DND-41 (cell line): ENCODE data around the gene ALAS1.

ENCODE experiments used
- ATAC-seq: fragments of 200-7000 bp; cut with Tn5 transposase; 3 replicates; pipeline ENCODE4 v1.9.1; 2021; ENCODE audit warnings: low read depth; ENCODE audit not compliant: insufficient read depth
- DNase-seq: peaks from one replicate; pipeline ENCODE4 v3.0.0-alpha.2; 2020
- H2AFZ ChIP-seq: 2 replicates; pipeline ENCODE4 v1.6.0; 2012; ENCODE audit warnings: low read depth, low read length
- H3K27ac ChIP-seq: 2 replicates; pipeline ENCODE4 v1.5.1; 2012; ENCODE audit warnings: low read length, inconsistent platforms
- H3K27me3 ChIP-seq: fragments of 200-600 bp; sonication (generic); 2 replicates; pipeline ENCODE4 v1.6.0; 2012; ENCODE audit warnings: low read length, mild to moderate bottlenecking, inconsistent platforms; ENCODE audit not compliant: insufficient read depth, poor library complexity
- H3K36me3 ChIP-seq: 2 replicates; pipeline ENCODE4 v1.5.1; 2012; ENCODE audit warnings: low read length, inconsistent platforms; ENCODE audit not compliant: insufficient read depth
- H3K4me1 ChIP-seq: 2 replicates; pipeline ENCODE4 v1.5.1; 2012; ENCODE audit warnings: mild to moderate bottlenecking, low read length; ENCODE audit not compliant: insufficient read depth
- H3K4me2 ChIP-seq: 2 replicates; pipeline ENCODE4 v1.6.0; 2012; ENCODE audit warnings: mild to moderate bottlenecking, moderate library complexity, low read length, inconsistent platforms; ENCODE audit not compliant: insufficient read depth
- H3K4me3 ChIP-seq, 2 experiments: fragments of 200-600 bp in 1 of 2; shearing (Covaris generic) in 1 of 2; 2 replicates each; pipeline ENCODE4 v1.5.1; 2012 to 2016; ENCODE audit warnings: inconsistent platforms in 2 of 2, low read length in 2 of 2, mild to moderate bottlenecking in 2 of 2, low read depth in 1 of 2, moderate library complexity in 1 of 2
- H3K79me2 ChIP-seq: 2 replicates; pipeline ENCODE4 v1.6.0; 2012; ENCODE audit warnings: low read length, inconsistent platforms; ENCODE audit not compliant: insufficient read depth
- H3K9ac ChIP-seq: 2 replicates; pipeline ENCODE4 v1.6.0; 2012; ENCODE audit warnings: low read depth, mild to moderate bottlenecking, inconsistent platforms, low read length, moderate library complexity
- H3K9me3 ChIP-seq: 2 replicates; pipeline ENCODE4 v1.5.1; 2012; ENCODE audit warnings: low read length, moderate library complexity, mild to moderate bottlenecking, inconsistent platforms; ENCODE audit not compliant: insufficient read depth, severe bottlenecking
- H4K20me1 ChIP-seq: 2 replicates; pipeline ENCODE4 v1.6.0; 2012; ENCODE audit warnings: low read length; ENCODE audit not compliant: insufficient read depth
- CTCF ChIP-seq: IDR thresholded peaks from 2 replicates; pipeline ENCODE4 v1.5.1; 2012; ENCODE audit warnings: borderline replicate concordance, low read length, moderate library complexity, mild to moderate bottlenecking; ENCODE audit not compliant: poor library complexity, severe bottlenecking; ENCODE audit errors: extremely low read depth
- EZH2 ChIP-seq: IDR thresholded peaks from 3 replicates; pipeline ENCODE4 v1.6.1; 2012; ENCODE audit warnings: borderline replicate concordance, low read depth, mild to moderate bottlenecking, moderate library complexity, low read length, inconsistent platforms; ENCODE audit not compliant: severe bottlenecking

Gene ALAS1

GRCh38 chr3:52185311-52185710, 12.6 kb upstream of the ALAS1 start:
- DNase-seq (no peak), ATAC-seq (no peak)
- no peak overlapping the region for H3K4me3 ChIP-seq
- no peak overlapping the region for H3K27ac ChIP-seq
- no peaks in the 10 kb centered on the region for H3K9me3 ChIP-seq
- no peak overlapping the region for H2AFZ ChIP-seq
- H4K20me1 ChIP-seq, result no peaks in the 10 kb centered on the region
- TF ChIP-seq EZH2, result no peak
- no peak for TF ChIP-seq CTCF
- H3K79me2 ChIP-seq, result no peaks in the 10 kb centered on the region
- H3K36me3 ChIP-seq, result no peaks in the 10 kb centered on the region
- H3K4me1 ChIP-seq, result no peaks in the 10 kb centered on the region
- H3K9ac ChIP-seq, result no peak overlapping the region
- no peaks in the 10 kb centered on the region for H3K27me3 ChIP-seq
- H3K4me2 ChIP-seq, result no peak overlapping the region

DNA sequence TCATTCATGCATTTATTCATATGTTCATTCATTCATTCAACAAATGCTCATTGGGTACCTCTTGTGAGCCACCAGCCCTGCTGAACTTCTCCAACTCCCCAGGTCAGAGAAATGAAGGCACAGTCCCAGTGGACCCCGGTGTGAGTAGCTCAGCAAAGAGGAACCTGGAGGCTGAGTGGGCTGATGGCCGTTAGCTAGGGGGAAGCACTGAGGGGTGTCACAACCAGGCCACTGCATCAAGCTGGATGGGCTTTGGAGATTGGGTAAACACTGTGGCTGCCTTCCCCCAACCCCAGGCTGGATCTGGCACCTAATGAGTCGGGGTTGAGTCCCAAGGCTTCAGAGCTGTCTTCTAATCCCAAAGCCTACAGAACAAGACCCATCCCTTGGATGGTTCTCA, 12.1 kb upstream of the ALAS1 start:
- no peaks in the 10 kb centered on the region for H3K4me1 ChIP-seq

GRCh38 chr3:52186729-52187128, 11.2 kb upstream of the ALAS1 start:
- no peaks in the 10 kb centered on the region for H3K27me3 ChIP-seq
- no peaks in the 10 kb centered on the region for H3K36me3 ChIP-seq
- no peak overlapping the region for H2AFZ ChIP-seq
- H3K79me2 ChIP-seq, result no peaks in the 10 kb centered on the region
- H3K4me1 ChIP-seq, result no peaks in the 10 kb centered on the region
- TF ChIP-seq EZH2, result no peak
- no peak for TF ChIP-seq CTCF
- H4K20me1 ChIP-seq, result no peaks in the 10 kb centered on the region
- ATAC-seq (no peak), DNase-seq (no peak)
- no peak overlapping the region for H3K4me3 ChIP-seq
- H3K9ac ChIP-seq, result no peak overlapping the region
- H3K9me3 ChIP-seq, result no peaks in the 10 kb centered on the region
- H3K27ac ChIP-seq, result no peak overlapping the region
- no peak overlapping the region for H3K4me2 ChIP-seq

More for the DNA sequence above, 12.1 kb upstream of the ALAS1 start:
- Histone ChIP-seq H3K9ac (no peak overlapping the region), H3K27ac (no peak overlapping the region), H3K4me3 (no peak overlapping the region), H3K27me3 (no peaks in the 10 kb centered on the region), H3K9me3 (no peaks in the 10 kb centered on the region), H3K79me2 (no peaks in the 10 kb centered on the region), H3K36me3 (no peaks in the 10 kb centered on the region), H4K20me1 (no peaks in the 10 kb centered on the region), H3K4me2 (no peak overlapping the region), H2AFZ (no peak overlapping the region)
- TF ChIP-seq CTCF, result no peak
- no peak for TF ChIP-seq EZH2
- DNase-seq (no peak), ATAC-seq (no peak)

- H3K4me2 ChIP-seq, result no peak overlapping the region
- DNase-seq (no peak), ATAC-seq (no peak)
- H3K4me3 ChIP-seq, result no peak overlapping the region
- H3K9me3 ChIP-seq, result no peaks in the 10 kb centered on the region
- no peak overlapping the region for H2AFZ ChIP-seq
- no peaks in the 10 kb centered on the region for H3K79me2 ChIP-seq
- H3K4me1 ChIP-seq, result no peaks in the 10 kb centered on the region
- no peaks in the 10 kb centered on the region for H3K36me3 ChIP-seq
- H4K20me1 ChIP-seq, result no peaks in the 10 kb centered on the region
- H3K9ac ChIP-seq, result no peak overlapping the region
- H3K27ac ChIP-seq, result no peak overlapping the region
- TF ChIP-seq CTCF, result no peak
- no peak for TF ChIP-seq EZH2
- H3K27me3 ChIP-seq, result no peaks in the 10 kb centered on the region
Observed at GRCh38 chr3:52188556-52188955, 9.4 kb upstream of the ALAS1 start.
